Neural crest cell (in vitro differentiated cells): ENCODE measurements around the gene LRRC14B. TPM values are rescaled to one million over a fixed set of nuclear protein-coding genes. Genes with fewer than 3 reads are reported as not detected.
"Not testable (repeated sequence)": the region's sequence is repeated elsewhere in the genome, so short reads cannot be mapped to it uniquely, and the experiment has no call there.

Experiments used
- DNase-seq: peaks from one replicate; pipeline ENCODE4 v3.0.0; 2021; ENCODE audit warnings: low read depth, mixed read lengths, low spot score
- H3K27ac Mint-ChIP-seq: one replicate; pipeline ENCODE4 v1.8.0; 2021; ENCODE audit warnings: mild to moderate bottlenecking, mixed read lengths; ENCODE audit not compliant: unreplicated experiment
- H3K27me3 Mint-ChIP-seq: 2 replicates; pipeline ENCODE4 v1.8.0; 2021; ENCODE audit warnings: low read depth, mild to moderate bottlenecking, mixed read lengths
- H3K36me3 Mint-ChIP-seq: 2 replicates; pipeline ENCODE4 v1.8.0; 2021; ENCODE audit warnings: low read depth, mild to moderate bottlenecking, mixed read lengths
- H3K4me1 Mint-ChIP-seq: 2 replicates; pipeline ENCODE4 v1.8.0; 2021; ENCODE audit warnings: mixed read lengths
- H3K4me3 Mint-ChIP-seq: one replicate; pipeline ENCODE4 v1.8.0; 2021; ENCODE audit warnings: mild to moderate bottlenecking, mixed read lengths
- H3K9me3 Mint-ChIP-seq: 2 replicates; pipeline ENCODE4 v1.8.0; 2021; ENCODE audit warnings: mixed read lengths
- total RNA-seq: library from RNA; stranded (reverse); gene quantifications from 2 replicates; pipeline ENCODE4 v1.2.1, GENCODE V29; 2021

Gene LRRC14B
- total RNA-seq, 1 donor from 2014 or later: not detected

- H3K27ac Mint-ChIP-seq, DNase-seq, H3K4me3 Mint-ChIP-seq, H3K27me3 Mint-ChIP-seq, H3K4me1 Mint-ChIP-seq, H3K9me3 Mint-ChIP-seq: not testable (repeated sequence)
- peaks cover 37% of the 10 kb centered on the region for H3K36me3 Mint-ChIP-seq
Measured at GRCh38 chr5:245717-246116, 54.4 kb downstream of the LRRC14B start.

Other genes starting within 250 kb of the LRRC14B start
- 21.7 and 22.0 TPM in 2 replicates for gene PLEKHG4B, start 99.3 kb upstream of the LRRC14B start, total RNA-seq
- gene CCDC127, start 26.7 kb downstream of the LRRC14B start, total RNA-seq: 11.3 and 11.9 TPM in 2 replicates
- 106 and 108 TPM in 2 replicates for gene SDHA, start 26.8 kb downstream of the LRRC14B start, total RNA-seq
- 76.8 and 81.6 TPM in 2 replicates for gene PDCD6, start 80.2 kb downstream of the LRRC14B start, total RNA-seq
- gene AHRR, start 130.2 kb downstream of the LRRC14B start, total RNA-seq: 1.0 and 1.3 TPM in 2 replicates